Hematopoietic multipotent progenitor cell (in vitro differentiated cells): ENCODE data around the gene MGLL. TPM values are rescaled to one million over a fixed set of nuclear protein-coding genes. Genes with fewer than 3 reads are reported as not detected.

Source experiments
- DNase-seq, 3 donors: peaks; one replicate each; pipeline ENCODE4 v3.0.0-alpha.2; 2011 to 2015; ENCODE audit warnings: low read depth in 2 of 3, low spot score in 2 of 3
- total RNA-seq: library from RNA; depleted of rRNA; stranded (reverse); fragments of >200 nt; gene quantifications from one replicate; pipeline ENCODE4 v1.2.3, GENCODE V29; 2012

The MGLL gene
- 52.2 TPM for total RNA-seq

DNA sequence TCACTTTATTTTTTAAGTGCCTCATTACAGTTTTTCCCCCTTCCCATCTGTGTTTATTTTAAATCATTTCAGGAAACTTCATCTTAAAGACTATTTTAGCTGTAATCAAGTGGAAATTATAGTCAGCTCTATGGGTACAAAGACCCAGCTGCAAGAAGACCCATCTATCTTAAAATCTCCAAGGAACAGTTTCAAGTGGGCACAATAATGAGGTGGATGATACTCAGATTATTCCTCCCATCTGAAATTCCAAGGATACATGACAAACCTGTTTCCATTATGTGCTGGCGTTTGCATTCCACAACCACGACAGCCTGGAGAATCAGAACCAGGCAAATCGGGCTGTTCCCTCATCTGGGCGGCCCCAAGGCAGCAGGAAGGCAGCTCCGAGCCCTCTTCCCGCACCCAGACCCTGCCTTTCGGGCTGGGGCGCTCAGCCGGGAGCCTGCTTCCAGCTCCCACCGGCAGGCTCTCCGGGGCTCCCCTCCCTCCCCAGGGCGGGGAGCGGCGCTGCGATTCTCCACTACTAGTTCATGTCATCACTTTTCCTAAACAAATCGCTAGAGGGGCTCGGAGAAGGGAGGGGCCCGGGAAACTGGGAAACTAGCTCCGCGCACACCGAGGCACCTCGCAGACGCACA is at the start of gene MGLL:
TSS of gene MGLL (minus strand) at position 475 of the 641 bp plus-strand sequence. CDS start at position 278, 197 bp downstream.
- no peak for DNase-seq

DNA sequence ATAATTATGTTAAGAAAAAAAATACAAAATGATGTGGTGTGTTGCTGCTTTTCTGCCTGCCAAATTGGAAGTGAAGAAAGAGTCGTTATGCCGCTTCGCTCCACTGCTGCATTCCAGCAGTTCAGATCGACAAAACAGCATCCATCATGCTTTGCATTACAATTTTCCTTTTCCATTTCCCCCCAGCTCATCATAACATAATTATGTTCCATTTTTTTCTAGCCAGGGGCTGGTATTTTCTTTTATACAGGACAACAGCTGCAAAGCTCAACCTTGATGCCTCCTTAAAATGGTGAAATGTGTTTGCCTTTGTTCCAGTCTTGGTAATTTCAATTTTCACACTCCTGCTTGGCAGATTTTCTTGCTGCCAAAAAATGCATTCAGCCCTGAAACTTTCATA is 47.8 kb upstream of the MGLL start:
- no peak for DNase-seq

- no peak for DNase-seq
Observed at GRCh38 chr3:127867986-127868385, 45.7 kb upstream of the MGLL start.

- no peak for DNase-seq
Observed at GRCh38 chr3:127867412-127867811, 45.1 kb upstream of the MGLL start.

GRCh38 chr3:127865941-127866340 is 43.6 kb upstream of the MGLL start:
- DNase-seq, result no peak

- peak in 1 of 3 donors; percentile 15 for DNase-seq
Observed at GRCh38 chr3:127860211-127860696, 37.9 kb upstream of the MGLL start.

GRCh38 chr3:127859730-127860129 is 37.4 kb upstream of the MGLL start:
- DNase-seq, result no peak

DNA sequence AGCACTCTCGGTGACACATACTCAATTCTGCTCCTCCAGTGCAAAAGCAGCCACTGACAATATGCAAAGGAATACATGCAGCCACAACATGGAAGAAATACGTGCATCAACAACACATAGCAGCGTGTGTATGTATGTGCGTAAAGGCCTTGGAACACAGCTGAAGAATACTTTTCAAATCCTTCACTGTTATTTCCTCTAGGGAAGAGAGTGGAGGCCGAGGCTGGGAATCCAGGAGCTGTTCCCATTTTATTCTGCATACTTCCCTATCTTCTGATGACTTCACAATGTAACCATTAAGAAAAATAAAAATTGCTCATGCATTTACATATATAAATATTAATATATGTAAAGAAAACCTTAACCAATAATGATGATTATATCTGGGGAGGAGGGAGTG is 36.6 kb upstream of the MGLL start:
- no peak for DNase-seq

DNA sequence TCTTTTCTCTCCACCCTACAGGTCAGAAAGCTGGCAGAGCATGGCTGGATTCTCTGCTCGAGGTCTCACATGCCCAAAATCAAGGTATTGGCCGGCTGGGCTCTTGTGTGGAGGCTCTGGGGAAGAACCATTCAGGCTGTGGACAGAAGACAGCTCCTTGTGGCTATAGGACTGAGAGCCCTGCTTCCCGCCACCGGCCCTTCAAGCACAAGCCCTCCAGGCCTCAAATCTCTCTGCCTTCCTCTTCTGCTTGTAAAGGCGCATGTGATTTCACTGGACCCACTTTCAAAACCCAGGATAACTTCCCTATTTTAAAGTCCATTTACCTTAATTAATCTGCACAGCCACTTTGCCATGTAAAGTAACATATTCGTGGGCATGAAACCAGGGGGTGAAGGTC is 36.2 kb upstream of the MGLL start:
- no peak for DNase-seq

DNA sequence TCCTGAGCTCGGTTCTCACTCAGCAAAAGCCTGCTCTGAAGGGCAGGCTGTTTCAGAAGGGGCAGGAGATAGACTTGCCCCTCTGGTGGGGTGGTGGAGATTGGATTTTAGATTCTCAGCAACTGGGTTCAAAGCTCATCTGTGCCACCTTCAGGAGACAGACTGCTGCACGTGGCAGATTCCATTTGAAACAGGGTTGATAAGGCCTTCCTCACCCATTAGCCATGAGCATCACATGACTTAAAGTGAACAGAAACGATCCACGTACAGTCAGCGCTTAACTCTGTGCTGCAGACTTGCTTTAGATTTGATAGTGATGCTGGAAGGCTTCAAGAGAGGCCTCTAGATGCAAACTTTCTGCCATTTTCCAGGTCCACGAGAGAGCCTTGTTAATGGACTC is 35.0 kb upstream of the MGLL start:
- DNase-seq, result peak in 1 of 3 donors; percentile 15

DNA sequence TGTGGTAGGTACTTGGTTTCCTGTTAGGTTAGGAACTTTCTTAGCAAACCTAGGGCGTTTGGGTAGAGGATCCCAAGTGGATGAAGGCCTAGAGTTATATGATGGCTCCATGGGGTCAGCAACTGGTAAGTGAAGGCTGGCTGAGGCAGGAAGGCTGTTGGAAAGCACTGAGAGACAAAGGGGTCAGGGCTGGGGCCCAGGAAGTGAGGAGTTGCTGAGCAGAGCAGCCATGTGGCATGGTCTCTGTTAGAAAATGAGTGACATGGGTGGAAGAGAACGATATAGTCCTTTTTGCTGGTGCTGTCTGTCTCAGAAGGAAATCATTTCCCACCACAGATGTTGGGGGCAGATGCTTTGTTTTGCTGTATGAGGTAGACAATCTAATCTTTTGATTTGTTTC is 34.5 kb upstream of the MGLL start:
- no peak for DNase-seq

DNA sequence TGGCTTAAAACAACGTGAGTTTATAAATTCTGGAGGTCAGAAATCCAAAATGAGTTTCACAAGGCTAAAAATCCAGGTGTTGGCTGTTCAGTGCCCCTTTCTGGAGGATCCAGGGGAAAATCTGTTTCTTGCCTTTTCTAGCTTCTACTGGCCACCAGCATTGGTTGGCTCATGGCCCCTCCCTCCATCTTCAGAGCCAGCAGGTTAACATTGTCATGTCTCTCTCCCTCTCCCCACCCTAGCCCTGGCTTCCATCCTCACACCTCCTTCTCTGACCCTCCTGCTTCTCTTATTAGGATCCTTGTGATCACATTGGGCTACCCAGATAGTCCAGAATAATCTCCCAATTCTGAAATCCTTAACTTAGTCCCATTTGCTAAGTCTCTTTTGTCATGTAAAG is 32.9 kb upstream of the MGLL start:
- no peak for DNase-seq

DNA sequence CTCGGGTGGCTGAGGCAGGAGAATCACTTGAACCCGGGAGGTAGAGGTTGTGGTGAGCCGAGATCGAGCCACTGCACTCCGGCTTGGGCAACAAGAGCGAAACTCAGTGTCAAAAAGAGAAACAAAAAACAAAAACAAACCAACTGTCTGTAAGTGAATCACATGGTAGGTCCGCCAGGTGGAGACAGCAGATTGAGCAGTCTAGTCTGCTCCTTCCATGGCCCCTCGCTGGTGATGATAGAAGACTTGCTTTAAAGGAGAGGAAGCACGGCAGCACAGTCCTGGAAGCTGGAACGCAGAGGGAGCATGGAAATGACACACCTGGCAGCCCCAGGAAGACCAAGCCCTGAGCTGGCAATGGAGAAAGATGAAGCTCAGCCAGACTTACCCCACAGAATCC is 31.4 kb upstream of the MGLL start:
- DNase-seq, result no peak

DNA sequence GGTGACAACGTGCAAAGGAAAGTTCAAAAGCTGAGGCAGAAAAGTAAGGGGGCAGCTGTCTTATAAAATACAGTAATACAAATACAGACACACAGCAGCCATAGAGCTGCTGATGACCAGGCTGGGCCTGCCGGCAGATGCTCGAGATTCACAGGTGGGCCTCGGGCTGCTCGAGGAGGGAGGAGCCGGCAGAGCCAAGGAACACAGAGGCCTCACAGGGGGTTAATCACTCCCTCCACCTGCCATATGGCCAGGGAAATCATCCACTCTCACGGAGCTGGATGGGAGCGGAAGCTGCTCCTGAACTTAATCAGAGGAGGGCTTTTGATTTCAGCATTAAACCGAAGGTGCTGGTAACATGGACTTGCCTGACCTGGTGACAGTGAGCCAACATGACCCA is 29.6 kb upstream of the MGLL start:
- no peak for DNase-seq

DNA sequence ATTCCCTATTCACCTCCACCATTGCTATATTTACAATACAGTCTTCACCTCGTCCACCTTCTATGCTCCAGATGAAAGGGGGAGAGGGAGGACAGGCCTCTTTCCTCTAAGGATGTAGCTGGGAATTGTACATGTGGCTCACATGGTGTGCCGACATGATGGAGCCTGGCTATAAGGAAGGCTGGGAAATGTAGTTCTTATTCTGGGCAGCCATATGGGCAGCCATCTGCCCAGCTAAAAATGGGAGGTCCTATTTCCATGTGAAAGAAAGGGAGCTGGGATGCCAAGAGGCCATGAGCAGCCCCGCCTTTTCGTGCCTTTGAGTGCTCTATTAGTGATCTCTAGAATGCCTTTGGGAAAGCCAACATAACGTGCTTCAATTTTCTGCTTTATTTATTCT is 27.1 kb upstream of the MGLL start:
- DNase-seq, result no peak

DNA sequence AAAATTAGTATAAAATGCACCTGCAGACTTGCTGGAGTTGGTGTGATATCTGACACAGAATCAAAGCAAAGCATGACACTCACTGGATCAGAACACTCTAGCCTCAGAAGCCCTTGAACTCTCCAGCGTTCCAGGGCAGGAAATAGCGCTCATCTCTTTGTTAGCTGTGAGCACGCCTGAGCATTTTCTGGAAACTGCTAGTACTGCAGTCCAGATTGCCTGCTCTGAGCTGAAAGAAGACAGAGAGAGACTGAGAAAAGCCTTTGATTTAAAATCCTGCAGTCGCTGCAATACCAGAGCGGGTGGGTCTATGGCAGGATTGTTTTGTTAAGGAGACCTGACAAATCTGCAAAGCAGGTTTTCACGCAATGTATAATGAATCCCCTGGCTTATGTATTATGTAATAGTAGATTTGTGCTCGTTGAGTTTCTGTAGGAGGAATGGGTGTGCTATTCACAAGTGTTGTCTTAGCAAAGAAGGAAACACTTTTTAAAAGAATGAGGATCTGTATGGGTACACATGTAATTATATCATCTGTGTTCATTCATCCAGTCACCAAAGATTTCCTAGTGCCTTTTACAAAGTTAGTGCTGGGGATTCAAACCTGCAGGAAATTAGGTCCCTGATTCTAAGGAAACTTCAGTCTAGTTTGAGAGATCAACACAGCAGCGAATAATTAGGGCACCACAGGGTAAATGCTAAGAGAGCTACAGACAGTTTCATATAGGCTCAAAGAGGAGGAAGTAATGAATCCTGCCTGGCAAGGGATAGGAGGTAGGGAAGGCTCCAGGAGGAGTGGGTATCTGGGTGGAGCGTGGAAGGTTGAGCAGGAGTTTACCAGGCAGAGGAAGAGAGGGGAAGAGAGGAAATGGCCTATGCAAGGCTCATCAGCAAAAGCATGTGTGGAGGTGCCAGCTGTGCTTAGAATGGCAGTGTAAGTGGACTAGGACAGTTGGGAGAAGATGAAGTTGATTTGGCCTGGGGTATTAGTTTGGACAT is 26.1 kb upstream of the MGLL start:
- no peak for DNase-seq

DNA sequence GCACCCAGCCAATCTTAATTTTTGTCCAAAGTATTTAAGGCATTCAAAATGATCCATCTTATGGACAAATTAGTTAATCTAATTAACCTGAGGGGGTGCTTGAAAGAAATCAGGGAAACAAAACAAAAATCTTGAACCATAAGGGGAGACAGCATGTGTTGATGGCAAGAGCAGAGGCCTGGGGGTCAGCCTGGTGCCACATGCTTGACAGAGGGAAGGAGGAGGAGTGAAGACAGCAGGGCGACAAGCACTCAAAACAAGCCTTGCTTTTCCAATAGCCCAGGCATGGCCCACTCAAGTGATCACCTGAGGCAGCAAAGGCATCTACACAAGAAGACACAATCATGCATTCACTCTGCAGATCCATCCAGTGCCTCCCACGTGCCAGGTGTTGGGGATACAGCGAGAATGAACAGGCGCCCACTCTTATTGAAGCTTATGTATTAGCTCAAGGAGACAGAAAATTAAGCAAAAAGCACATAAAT is 25.0 kb upstream of the MGLL start:
- no peak for DNase-seq

DNA sequence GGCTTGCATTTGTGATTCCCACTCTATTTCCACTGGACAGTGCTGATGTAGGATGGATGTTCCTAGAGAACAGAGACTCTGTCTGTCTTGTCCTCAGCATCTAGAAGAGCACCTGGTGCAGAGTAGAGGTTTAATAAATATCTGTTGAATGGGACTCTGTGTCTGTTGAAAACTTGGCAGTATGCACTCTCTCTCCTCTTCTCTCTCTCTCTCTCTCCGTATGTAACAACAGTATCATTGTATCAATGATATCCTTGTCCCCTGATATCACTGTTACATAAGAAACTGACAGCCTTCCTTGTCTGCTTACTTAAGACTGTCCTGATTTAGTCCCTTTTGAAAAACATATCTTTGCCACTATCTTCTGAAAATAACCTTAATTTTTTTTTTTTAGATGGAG is 24.3 kb upstream of the MGLL start:
- DNase-seq, result no peak

DNA sequence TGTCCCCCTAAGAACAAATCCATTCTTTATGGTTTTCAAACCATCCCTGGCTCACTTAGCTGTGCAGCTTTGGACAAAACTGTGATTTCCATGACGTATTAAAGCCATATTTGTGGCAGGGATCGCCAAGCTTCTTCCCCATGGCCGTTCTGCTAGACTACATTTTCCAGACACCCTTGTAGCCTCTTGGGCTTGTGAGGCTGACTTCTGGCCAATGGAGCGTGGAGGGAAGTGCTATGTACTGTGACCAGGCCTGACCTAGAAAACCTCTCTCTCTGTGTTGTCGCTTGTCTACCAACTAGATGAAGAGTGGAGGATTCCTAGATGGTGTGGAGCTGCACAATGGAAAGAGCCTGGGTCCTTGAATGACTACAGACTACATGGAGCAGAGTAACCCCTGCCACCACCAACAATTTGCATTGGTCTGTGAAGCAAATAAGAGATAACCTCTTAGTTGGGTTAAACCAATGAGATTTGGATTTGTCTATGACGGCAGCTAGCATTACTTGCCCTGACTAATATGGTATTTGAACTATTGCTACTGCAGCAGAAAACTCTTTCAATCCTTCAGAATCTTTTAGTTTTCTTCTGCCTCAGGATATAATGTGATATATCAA is 22.1 kb upstream of the MGLL start:
- DNase-seq, result no peak

DNA sequence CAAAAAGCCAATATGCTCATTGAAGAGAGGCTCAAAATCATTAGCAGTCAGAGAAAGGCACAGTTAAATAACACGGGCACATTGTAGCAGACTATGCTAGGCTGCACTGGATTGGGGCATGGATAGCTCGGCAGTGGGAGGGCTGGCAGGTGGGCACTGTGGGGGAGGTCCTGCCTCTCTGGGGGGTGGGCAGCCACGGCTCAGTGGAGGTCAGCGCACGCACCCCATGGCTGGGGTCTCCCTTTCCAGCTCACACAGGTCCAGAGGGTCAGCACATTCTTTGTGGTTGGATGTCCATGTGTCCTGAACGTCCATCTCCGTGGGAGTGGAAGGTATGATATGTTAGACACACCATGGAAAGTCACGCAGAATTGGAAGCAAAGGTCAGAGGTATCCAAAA is 18.4 kb upstream of the MGLL start:
- DNase-seq, result no peak

DNA sequence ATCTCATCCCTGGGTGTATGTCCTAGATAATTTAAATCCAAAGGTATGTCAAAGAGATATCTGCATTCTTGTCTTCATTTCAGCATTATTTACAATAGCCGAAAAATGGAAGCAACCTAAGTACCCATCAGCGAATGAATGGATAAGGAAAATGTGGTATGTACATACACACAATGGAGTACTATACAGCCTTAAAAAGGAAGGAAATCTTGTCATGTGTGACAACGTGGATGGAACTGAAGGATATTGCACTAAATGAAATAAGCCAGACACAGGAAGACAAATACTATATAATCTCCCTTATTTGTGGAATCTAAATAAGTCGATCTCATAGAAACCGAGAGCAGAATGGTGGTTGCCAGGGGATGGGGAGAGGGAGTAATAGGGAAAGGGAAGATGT is 16.8 kb upstream of the MGLL start:
- no peak for DNase-seq
